GM18861 (cell line): ENCODE measurements around the gene LPAR5.
A peak's percentile ranks its signal among the peaks of the same experiment; 100 is the strongest.
"Not testable (repeated sequence)": the region's sequence is repeated elsewhere in the genome, so short reads cannot be mapped to it uniquely, and the experiment has no call there.

Experiments used
- ATAC-seq: cut with Tn5 transposase; IDR thresholded peaks from one replicate; pipeline ENCODE4 v1.9.1; 2021; ENCODE audit not compliant: unreplicated experiment

LPAR5 gene

DNA sequence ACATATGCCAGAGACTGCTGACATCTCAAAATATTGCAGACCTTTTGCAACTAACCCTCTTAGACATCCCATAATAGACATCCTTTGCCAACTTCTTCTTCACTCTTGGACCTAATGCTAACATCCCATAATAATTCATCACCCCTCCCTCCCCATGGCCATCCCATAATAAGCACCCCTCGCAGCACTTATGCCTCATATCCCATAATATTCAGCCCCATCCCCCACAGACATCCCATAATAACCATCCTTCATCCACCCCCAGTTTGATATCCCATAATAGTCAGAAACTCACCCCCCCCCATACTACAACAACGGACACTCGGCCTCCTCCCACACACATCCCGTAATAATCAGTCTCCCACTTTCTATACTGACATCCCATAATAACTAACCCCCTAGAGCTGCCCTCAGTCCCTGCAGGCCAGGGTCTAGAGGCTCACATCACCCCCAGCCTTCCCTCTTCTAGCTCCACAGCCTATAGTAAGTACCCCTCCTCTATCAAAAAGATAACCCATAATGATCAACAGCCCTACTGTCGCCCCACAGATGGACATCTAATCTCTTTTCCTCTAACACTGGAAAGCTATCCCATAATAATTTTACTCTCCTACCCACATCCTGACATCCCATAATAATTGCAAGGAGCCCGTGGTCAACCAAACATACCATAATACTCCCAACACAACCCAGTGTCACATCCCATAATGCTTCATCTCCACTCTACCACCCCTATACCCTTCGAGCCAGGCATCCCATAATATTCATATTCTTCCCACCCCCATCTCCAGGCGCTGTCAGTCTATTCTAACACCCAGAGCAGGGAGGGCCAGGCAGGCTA, 27.8 kb downstream of the LPAR5 start:
- no peak for ATAC-seq

DNA sequence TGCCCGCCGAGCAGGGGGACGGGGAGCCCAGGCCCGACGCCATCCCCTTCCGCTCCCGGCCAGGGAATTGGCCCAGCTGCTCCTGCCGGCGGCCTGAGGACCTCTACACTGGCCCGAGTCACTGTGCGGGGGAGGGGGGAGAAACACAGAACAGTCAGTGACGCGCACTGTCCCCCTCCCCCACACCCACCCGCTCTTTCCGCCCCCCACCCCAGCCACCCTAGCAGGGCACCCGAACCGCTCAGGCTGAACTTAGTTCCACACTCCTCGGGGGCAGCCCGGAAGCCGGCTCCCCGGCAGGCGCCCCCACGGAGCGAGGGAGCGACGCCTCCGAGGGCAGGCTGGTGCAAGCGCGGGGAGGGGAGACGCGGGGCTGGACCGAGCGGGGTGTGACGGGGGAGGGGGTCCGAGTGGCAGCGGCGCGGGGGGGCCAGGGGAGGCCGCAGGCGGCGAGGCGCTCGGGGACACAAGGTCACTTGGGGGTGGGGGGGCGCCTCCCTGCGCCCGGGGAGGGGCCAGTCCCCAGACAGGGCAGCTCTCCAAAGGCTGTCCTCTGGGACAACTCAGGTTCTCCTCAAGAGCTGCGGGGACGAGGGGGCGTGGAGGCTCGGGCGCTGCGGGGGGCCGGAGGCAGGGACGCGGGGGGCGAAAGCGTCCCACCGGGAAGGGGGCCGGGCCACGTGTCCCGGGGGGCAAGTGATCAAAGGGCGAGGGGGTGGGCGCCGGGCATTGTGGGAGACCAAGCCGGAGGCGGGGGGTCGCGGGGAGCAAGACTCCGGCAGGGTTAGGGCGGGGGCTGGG, 29.2 kb downstream of the LPAR5 start:
- ATAC-seq = no peak

DNA sequence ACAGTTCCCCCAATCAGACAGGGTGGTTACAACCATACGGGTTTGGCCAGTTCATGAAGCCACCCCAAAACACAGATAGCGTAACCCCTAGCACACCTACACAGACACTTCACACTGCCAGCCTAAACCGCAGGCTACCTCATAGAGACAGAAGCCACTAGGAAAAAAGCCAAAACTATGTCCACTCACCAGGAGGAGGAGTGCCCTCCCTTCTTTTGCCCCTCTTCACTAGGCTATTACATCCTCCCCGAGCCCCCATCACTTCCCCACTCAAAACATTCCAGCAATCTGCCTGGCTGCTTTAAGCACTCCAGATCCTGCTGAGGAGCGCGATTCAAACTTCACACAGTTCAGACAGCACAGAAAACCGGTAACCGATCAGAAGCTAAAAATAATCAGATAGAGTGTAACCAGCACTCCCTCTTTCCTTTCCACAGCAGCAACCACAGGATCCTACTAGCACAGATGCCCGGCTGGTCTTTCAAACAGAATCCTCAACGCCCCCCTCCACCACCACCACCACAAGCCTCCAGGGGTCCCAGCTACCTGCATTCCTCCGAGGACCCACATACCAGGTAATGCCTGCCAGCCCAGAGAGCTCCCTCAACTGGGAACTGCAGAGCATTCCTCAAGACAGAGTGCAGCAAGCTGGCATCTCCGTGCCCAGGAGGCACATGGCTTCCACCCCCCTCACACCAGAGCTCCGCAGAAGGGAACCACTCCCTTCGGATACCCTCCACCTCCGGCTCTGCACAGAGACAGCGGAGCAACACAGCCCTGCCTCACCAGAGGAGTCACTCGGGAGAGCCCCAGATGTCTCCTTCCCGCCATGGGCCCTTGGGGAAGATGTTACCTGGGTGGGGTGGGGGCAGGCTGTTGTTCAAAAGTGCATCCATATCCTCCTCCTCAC, 30.1 kb downstream of the LPAR5 start:
- no peak for ATAC-seq

DNA sequence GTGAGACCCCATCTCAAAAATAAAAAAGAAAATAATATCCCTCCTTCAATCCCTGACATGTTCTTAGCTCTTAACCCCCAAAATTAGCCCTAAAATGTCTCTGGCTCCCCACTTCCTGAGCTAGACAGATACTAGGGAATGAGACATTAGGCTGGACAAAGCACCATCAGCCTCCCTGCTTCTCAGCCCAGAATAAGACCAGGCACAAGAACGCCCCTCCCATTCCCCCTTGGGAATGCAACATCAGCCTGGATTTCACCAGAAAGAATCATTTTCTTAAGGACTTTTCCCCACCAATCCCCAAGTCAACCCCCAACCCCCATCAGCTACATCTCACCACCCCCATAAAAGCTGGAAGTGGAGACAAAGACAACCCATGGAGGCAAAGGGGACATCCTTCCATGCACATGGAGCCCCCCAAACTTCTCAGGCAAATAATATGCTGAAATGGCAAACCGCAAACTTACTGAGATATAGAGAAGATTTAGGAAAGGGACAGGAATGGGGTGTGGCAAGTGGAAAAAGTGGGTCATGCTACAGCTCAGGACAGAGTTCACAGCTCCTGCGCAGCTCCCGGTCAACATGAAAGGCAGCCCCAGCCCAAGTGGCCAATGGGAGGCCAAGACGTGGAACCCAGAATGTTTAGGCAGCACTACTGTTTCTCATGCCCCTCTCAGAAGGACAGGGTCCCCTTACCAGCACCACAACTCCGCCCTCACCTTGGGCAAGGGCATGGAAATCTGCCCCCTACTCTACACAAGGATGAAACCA, 31.3 kb downstream of the LPAR5 start:
- ATAC-seq = no peak

DNA sequence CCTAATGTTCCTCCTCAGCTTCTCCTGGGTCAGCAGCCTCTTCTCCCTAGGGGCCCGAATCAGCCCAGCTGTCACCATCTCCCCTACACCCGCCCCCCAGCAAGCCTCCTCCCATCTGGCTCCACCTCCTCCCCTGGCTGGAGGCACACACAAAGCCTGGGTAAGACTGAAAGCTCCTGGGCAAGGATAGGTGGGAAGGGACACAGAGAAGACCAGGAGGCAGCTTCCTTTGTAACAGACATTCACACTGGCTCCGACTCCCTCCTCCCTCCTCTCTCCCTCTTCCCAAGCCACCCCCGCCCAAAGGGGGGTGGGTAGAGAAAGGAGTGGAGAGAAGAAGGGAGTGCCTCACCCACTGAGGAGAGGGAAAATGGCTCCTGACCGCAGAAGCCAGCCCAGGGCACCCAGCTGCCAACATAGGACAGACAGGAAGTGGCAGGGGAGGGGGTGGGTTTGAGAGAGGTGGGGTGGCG, 32.6 kb downstream of the LPAR5 start:
- ATAC-seq = no peak

DNA sequence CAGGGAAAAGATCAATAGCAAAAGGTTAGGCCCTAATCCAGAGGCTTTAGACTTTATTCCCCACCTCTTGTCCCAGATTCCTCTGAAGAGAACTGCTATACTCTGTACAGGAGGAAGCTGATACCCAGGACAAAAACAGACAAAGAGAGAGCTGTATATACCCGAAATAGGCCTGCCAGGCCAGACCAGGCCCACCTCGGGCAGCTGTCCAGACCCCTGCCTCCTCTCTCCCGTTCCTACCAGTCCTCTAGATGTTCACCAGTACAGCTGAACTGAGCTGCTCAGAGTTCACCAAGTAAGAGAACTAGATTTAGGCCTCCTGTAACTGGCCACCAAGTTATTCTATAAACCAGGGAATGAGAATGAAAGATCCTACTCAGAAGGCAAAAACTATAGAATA, 33.2 kb downstream of the LPAR5 start:
- ATAC-seq = no peak

DNA sequence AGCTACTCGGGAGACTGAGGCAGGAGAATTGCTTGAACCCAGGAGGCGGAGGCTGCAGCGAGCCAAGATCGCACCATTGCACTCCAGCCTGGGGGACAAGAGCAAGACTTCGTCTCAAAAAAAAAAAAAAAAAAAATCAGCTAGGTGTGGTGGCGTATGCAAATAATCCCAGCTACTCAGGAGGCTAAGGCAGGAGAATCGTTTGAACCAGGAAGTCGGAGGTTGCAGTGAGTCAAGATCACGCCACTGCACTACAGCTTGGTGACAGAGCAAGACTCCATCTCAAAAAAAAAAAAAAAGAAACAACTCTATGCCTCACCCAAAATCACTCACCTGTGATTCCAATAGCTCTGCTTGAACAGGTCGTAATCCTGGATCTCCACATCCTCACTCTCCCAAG, 40.1 kb downstream of the LPAR5 start:
- ATAC-seq = not testable (repeated sequence)

DNA sequence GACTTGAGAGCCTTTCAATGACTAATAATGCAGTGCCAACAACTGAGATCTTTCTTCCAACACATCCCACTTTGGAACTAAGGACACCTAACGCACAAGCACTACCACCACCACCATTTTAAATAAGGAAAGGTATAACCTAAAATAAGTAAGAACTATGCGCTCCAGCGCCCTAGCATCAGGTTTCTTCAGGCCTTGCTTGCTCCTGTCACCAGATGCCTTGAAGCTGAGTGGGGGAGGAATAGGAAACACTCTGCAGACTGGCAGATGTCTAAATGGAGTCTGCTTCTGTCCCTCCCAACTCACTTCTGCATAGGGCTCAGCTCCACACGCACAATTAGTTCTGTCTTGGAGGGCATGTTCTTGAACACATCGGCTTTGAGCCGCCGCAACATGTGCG, 43.7 kb downstream of the LPAR5 start:
- ATAC-seq = no peak

DNA sequence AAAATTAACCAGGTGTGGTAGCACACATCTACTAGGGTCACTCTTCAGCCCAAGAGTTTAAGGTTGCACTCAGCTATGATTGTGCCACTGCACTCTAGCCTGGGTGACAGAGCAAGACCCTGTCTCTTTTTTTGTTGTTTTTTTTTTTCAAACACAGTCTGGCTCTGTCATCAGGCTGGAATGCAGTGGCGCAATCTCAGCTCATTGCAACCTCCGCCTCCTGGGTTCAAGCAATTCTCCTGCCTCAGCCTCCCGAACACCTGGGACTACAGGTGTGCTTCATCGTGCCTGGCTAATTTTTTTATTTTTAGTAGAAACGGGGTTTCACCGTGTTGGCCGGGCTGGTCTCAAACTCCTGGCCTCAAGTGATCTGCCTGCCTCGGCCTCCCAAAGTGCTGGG, 49.2 kb downstream of the LPAR5 start:
- not testable (repeated sequence) for ATAC-seq

DNA sequence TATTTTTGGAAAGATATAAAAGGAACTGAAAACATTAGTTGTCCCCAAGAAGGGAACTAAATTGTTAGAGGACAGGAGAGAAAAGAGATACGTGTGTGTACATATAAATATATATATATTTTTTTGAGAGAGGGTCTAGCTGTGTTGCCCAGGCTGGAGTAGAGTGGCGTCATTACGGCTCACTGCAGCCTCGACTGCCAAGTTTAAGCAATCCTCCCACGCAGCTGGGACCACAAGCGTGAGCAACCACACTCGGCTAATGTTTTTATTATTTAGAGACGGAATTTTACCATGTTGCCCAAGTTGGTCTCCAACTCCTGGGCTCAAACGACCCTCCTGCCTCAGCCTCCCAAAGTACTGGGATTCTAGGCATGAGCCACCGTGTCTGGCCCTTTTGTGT, 51.5 kb downstream of the LPAR5 start:
- no peak for ATAC-seq

DNA sequence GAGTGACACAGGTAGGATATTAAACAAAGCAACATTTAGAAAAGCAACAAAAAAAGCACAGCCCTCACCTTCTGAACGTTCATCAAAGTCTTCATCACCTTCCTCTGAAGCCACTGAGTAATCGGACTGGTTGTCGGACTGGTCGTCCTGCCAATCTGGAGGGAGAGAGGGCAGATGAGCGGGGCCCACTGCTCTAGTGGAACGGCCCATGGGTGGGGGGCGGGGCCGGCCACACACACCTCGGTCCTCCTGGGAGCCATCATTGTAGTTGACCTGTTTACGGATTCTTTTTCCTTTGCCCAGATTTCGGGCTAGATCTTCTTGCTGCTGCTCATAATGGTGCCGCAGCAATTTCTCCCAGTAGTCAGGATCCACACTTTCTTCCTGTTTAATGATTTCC, 52.8 kb downstream of the LPAR5 start:
- no peak for ATAC-seq

DNA sequence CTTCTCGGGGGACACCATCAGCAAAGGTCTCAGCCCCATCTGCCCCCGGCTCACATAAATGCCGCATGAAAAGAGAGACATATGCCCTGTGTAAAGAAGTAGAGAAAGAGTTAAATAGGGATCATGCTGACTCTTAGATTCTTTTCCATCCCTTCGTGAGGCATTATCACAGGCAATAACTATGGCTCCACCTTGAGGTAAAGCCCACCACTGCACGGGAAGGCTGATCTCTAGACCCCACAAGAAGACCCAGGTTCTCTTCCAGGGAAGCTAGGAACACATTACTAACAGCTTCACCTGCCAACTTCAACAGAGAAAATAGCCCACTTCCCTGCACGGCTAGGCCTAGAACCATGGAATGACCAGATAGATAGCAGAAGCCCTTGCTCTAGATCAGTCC, 53.6 kb downstream of the LPAR5 start:
- ATAC-seq = no peak

DNA sequence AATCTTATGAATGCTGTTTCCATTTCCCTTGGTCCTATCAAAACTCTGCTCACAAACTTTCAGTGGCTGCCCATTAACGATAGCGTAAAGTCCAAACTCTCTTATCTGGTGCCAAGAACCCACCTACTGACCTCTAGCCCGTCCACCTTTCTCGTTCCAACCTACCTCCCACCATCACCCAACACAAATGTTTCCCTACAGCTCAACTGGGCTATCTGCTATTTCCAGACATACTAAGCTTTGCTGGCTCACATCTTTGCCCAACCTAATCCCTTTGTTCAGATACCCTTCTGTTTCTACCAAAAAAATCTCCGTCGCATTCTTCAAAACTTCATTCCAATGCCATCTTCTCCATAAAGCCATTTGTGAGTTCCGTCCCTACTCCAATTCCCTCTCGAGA, 60.1 kb downstream of the LPAR5 start:
- no peak for ATAC-seq

DNA sequence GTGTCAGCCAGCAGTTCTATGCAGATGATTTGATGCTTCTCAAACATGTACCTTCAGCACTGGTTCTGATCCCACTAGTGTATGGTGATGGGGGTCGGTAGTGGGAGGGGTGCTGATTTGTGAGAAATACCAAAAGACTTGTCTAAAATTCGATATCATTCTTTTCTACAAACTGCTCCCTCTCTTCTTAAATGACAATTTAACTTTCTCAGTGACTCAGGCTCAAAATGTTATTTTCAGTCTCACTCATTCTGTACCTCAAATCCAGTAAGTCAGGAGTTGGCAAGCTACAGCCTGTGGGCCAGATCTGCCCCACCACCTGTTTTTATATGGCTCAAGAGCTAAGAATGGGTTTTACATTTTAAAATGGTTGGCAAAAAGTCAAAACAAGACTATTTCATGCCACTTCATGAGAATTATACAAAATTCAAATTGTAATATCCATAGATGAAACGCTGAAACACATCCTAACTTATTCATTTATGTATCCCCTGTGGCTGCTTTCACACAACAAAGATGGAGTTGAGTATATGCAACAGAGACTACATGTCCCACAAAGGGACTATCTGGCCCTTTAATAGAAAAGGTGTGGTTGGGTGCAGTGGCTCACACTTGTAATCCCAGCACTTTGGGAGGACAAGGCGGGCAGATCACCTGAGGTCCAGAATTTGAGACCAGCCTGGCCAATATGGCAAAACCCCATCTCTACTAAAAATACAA, 61.0 kb downstream of the LPAR5 start:
- ATAC-seq = no peak

DNA sequence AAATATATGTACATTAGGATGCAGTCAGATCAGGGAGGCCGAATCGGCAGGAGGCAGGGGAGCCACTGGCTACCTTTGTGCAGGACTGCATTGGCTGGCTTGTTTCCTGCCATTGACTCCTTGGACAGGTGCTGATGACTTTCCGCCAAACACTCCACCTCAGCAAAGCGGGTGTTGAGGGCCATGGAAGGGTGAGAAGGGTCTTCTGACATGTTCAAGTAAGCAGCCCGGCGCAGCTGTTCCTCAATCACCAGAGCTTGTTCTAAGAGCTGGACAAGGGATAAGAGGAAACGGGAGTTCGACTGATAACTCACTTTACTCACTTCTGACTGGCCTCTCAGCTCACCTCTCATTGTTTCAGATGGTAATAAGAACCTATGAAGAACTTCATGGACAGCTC, 62.8 kb downstream of the LPAR5 start:
- no peak for ATAC-seq

DNA sequence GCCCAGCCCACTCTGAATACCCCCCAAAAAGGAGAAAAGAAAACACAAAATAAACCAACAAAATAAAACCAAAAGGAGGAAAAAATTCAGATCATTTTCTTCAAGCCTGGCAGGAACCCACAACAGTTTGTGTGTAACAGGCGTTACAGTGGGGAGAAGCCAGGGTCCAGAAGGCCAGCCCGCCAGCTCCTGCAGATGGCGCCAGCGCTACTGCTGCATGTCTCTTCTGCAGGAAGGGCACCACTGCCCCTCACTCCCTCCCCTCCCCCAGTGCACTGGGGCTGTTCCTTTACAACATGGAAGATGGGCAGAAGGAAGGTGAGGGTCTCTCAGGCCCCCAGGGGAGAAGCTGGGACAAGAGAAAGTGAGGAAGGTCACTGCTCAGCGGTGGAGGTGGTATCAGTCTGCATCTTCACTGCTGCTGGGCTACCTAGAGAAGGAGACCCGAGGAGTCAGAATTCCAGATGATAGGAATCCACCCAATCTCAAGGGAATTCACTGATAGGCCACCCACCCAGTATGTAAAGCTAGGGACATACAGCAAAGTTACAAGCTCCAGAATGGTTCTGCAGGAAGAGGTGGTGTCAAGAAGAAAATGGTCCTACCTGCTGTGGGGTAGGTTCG, 65.4 kb downstream of the LPAR5 start:
- ATAC-seq = peak; percentile 38

DNA sequence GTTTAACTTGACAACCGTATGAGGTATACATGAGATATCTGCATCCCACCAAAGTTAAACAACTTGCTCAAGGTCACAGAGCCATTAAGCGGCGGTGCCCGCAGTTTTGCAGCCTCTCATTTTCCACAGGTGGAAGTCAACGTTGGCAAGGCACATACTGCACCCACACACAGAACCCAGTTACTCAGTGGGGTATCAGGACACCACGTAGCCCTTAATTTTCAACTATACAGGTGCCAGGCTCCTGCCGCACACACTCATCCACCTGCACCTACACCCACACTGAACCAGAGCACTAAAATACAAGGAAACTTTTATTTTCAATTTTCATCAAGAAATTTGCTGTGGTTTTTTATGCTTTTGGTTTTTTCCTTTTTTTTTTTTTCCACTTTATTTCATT, 66.0 kb downstream of the LPAR5 start:
- no peak for ATAC-seq

DNA sequence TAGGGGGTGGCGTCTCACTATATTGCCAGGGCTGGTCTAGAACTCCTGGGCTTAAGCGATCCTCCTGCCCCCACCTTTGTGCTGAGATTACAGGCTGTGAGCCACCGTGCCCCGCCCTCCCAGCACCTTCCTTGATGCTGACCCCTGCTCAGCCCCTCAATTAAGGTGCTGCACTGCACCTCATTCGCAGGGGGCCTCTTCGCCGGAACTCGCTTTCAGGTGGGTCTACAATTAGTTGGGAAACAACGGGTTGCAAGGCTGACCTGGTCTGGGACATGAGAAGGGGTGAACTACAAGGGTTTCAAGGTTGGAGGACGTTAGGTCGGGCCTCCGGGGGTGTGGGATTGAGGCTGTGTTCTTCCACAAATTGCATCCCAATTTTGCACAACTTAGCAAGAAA, 66.4 kb downstream of the LPAR5 start:
- ATAC-seq = no peak
